Stimulated activated CD4-positive, alpha-beta T cell treated with anti-CD3 and anti-CD28 coated beads, TNF-alpha, amount 100 ng/mL, for 1 hour (primary cell): ENCODE measurements around the gene TMEM100.

Experiments
- DNase-seq, 3 donors: peaks; one replicate each; pipeline ENCODE4 v3.0.0-alpha.2; 2020; ENCODE audit warnings: low read depth in 3 of 3, low spot score in 1 of 3

The TMEM100 gene

DNA sequence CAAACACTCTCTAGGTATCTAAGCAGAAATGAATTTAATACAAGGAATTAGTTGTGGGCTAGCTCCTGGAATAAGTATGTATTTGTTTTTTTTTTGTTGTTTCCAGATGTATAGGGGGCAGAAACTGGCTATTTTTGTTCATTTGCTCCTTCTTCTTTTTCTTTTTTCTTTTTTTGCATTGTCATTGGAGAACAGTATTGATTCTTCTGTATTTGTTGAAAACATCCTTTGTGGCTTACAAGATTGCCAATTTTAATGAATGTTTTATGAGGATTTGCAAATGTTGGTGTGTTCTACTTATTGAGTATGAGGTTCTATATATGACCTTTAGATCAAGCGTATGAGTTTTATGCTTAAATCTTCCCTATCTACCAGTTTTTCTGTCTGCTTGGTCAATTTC is 22.6 kb upstream of the TMEM100 start:
- DNase-seq: no peak

DNA sequence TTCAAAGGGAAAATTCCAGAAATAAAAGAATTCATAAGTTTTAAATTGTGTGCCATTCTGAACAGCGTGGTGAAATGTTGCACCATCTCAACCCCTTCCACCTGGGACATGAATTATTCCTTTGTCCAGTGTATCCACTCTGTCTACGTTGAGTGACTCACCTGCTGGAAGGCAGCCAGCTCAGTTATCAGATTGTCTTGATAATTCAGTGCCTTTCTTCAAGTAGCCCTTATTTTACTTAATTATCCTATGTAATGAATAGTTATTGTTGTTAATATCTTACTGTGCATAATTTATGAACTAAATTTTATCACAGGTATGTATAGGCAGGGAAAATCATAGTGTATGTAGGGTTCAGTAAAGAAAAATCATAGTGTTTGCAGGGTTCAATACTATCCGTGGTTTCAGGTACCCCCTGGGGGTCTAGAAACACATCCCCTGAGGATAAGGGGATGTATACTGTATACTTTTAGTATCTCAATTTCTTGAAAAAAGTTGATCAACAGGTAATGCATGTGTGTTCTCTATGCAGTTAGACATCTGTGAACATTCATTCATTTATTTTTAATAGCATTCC is 20.5 kb upstream of the TMEM100 start:
- no peak for DNase-seq

DNA sequence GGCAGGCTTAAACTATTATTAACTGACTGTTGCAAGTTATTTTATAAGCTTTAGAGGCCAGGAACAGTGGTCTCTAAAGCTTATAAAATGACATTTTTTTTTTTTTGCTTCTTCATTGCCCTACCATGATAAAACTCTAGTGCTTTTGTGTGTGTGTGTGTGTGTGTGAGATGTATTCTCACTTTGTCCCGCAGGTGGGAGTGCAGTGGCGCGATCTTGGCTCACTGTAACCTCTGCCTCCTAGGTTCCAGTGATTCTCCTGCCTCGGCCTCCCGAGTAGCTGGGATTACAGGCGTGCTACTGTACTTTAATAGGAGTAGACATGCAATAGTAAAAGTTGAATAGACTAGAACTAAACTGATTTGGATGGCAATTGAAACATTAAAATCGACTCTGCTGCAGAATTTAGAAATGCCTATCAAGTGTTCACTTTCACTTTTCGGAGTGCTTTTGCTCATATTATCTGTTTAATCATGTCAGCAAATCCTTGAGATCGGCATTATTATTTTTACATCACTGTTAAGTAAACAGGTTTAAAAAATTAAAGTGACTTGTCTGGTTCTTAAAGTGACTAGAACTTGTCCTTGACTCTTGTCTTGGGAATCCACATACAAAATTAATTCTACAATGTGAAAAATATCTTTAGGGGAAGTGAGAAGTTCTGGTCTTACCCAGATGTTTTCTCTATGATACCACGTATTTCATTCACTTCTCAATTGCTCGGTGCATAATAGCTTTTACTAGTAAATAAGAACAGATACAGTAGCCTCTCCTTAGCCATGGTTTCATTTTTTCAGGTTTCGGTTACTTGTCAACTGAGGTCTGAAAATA is 19.8 kb upstream of the TMEM100 start:
- no peak for DNase-seq

DNA sequence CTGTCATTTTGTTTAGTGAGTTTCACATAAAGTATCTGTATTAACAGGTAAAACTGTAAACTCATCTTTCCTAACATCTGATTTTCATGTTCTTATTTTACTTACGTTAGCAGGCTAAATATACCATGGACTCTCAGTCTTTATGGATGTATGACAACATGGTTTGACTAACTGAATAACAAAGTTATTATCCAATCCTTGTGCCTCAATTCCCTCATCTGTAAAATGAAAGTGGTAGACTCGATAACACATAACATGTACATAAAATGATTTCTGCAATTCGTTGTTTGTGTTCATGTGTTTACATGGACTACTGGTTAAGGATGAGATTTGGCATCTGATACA is 18.7 kb upstream of the TMEM100 start:
- no peak for DNase-seq

DNA sequence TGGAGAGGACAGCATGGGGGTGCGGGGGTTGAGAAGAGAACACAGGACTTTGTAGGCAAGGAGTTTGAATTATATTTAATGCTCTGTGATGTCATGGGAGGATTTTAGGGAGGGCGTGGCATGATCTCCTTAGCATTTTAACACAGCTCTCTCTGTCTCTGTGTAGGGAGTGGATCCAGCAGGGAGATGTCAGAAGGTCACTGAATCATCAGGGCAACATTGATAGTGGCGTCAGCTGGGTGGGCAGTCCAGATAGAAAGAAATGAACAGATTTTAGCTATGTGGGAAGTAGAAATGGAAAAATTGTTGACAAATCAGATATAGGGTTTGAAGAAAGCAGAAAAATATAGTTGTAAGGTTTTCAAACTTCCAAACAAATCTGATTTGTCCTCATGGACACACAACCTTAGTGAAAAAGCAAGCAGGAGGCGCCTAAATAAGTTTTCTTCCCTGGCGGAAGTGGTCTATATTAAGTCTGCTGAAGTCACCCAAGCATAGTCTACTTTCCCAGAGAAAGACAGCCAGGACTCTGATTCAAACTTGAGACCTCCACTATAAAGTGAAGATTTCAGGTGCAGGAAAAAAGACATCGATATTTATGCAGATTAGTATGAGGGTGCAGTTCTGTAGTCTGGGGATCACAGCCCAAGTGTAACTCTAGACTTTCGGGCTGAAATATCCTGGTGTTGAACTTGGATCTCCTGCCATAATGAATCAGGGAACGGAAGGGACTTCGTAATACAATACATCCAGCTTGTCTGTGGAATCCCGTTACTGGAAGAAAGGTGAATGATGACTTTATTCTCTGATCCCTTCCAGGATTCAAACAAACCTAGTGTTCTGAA is 18.1 kb upstream of the TMEM100 start:
- DNase-seq: no peak

- DNase-seq: no peak
Observed at GRCh38 chr17:55737976-55738501, 15.4 kb upstream of the TMEM100 start.

- DNase-seq: no peak
Observed at GRCh38 chr17:55735731-55736405, 13.2 kb upstream of the TMEM100 start.

GRCh38 chr17:55734128-55734781 is 11.6 kb upstream of the TMEM100 start:
- no peak for DNase-seq

DNA sequence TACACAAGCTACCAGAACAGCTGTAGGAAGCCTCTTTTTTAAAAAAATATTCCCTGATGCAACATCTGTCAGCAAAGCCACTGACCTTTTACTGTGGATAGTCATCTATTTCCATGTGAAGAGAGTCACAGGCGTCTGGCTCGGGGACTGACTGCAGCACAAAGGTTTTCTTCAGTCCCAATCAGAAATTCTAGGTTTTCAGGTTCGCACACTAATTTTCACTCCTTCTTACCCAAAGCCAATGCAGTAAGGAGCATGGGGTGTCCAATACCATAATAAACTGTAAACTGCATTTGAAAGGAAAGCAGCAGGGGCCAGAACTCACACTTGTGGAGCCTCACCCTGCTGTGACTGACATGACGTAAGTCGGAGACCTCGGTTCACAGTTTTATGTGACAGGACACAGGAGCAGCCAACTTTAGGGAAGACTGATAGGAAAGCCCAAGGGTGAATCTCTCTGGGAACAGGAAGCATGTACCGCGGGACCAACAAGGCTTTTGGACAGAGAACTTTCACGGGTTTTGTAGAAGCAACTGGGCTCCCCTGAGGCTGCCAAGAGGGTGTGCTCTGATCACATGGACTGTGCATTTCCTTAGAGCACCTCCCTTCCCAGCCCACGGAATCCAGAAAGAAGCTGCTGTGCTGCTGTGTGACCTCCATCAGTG is 9.1 kb upstream of the TMEM100 start:
- DNase-seq: no peak

GRCh38 chr17:55730808-55731207 is 8.1 kb upstream of the TMEM100 start:
- no peak for DNase-seq

DNA sequence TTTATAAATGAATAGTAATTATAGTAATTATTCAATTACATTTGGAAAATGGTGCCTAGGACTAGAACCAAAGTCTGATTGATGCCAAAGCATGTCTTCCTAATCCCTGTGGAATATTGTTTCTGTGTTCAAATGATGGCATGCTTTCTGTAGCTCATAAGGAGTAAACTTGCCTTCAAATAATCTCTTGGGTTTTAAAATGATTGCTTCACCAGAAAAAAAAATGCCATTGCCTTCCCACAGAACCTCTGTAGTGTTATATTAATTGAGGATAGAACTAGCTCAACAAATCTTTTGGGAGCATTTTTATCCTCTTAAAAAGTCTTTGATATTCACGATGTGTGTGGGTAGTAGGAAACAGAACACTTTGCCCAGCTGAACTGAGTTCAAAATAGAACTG is 7.7 kb upstream of the TMEM100 start:
- DNase-seq: no peak

DNA sequence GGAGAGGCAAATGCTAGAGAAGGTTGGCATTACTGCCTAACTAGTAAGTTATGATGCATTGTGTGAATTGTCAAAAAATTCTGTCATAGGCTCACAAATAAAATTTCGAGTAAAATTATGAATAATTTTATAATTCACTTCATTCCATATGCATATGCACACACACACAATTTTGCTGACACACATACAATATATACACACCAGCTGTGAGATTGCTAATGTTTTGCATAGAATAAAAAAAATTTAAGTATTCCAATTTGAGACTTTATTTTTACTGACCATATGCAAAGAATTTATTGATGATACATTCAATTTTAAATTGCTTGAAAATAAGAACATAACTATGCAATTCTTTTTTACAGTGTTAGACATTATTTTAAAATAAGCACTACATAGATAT is 6.8 kb upstream of the TMEM100 start:
- no peak for DNase-seq

- no peak for DNase-seq
Observed at GRCh38 chr17:55728833-55729232, 6.2 kb upstream of the TMEM100 start.

DNA sequence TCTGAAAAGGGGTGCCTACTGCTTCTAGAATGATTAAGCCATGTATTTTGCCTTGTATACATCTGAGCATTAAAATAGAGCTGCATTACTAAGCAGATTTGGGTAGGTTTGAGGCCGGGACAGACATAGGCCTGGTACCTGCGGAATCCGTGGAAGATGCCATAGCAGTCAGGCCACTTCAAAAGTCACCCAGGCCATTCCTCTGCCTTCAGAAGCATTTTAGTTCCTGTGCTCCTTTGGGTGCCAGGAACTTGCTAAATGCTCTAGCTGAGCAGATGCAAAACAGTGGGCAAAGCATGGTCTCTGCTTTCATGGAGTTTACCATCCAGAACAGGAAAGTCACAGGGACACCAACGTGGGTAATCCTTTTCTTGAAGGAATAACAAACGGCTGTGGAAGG is 5.7 kb upstream of the TMEM100 start:
- DNase-seq: no peak

- no peak for DNase-seq
Observed at GRCh38 chr17:55727920-55728319, 5.3 kb upstream of the TMEM100 start.

DNA sequence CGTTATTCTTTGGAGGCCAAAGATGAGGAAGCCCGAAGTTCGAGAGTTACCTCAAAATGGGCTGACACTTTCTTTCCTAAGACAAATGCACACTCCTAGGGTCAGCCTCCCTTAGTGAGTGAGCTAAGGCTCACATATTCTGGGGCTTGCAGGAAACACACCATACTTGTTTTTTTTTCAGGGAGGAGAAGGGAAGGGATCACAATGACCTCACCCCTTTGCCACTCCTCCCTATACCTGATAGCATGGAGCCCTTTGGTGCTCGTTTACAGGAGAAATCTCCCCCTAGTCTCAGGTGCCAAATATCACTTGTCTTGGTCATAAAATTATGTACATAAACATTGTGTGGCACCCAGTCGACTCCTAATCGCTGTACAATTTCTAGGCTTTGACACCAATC is 4.6 kb upstream of the TMEM100 start:
- no peak for DNase-seq

GRCh38 chr17:55726440-55726839 is 3.8 kb upstream of the TMEM100 start:
- DNase-seq: no peak

DNA sequence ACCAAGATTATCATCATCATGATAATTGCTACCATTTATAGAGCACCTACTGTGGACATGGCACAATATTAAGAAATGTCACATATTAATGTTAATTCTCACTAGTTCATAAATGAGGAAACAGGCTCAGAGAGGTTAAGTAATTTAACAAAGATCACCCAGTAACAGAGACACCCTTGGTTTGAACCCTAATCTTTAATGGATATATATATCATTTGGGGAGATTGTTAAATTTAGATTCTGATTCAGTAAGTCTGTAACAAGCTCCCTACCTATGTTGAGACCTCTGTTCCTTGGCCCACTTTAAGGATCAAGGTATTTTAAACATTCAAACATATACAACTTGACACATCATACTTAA is 804 bp upstream of the TMEM100 start:
- DNase-seq: no peak

DNA sequence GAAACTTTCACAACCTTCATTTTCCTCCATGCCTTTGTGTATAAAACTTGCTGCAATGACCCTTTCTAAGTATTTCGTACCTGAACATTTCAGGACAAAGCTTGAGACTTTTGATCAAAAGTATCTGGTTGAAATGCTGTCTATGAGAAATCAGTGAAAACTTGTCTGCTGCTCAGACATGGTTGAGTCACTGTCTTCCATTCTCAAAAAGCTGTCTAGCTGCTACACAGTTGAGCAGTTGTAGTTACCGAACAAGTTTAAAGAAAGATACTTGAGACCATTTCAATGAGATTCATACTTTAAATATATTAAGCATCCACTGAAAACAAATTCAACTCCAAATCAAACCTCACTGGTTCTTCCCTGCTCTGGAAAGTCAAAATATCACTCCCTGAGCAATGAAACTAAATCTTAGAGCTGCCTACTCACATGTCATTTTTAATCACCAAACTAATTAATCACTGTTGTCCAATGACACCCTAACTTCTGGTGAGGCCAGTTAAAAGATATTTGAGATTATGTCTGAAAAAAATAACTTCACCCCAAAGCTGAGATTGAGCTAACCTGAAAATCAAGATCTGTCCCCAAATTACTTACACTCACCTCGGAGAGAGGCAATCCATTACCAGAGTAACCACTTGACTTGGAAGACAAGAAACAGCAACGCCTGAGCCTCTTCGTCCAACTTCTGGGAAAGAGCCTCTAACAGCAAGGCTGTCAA is 488 bp downstream of the TMEM100 start:
- DNase-seq: no peak
